Erythroblast (primary cell): ENCODE measurements around the gene TIMM13.

Source experiments
- GATA1 ChIP-seq: IDR thresholded peaks from 2 replicates; pipeline ENCODE4 v1.6.1; 2011; ENCODE audit warnings: low read depth, mild to moderate bottlenecking, control low read depth, low read length, moderate library complexity
- POLR2A ChIP-seq: IDR thresholded peaks from 2 replicates; pipeline ENCODE4 v1.6.1; 2011; ENCODE audit warnings: mild to moderate bottlenecking, low read length

DNA sequence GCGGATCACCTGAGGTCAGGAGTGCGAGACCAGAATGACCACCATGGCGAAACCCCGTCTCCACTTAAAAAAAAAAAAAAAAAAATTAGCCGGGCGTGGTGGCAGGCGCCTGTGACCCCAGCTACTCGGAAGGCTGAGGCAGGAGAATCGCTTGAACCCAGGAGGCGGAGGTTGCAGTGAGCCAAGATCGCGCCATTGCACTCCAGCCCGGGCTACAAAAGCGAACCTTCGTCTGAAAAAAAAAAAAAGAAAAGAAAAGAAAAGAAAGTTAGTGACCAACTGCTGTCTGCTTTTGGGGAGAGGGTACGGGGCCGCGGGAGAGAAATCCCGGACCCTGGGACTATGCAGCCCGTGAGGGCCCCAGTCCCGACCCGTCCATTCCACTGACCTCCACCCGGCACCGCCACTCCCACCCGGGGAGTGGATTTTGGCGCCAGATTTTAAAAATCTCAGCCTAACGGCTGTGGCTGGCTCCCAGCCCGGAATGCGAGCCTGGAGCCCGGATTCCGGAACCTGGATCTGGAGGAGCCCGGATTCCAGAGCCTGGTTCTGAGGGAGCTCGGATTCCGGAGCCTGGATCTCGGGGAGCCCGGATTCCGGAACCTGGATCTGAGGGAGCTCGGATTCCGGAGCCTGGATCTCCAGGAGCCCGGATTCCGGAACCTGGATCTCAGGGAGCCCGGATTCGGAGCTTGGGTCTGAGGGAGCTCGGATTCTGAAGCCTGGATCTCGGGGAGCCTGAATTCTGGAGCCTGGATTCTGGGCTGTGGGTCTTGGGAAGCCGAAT lies 35.4 kb upstream of the TIMM13 start:
- TF ChIP-seq GATA1 (no peak), POLR2A (no peak)
